ENCODE results near the gene NGLY1. TPM values are rescaled to one million over a fixed set of nuclear protein-coding genes. Genes with fewer than 3 reads are reported as not detected.

The NGLY1 gene
- total RNA-seq: 29.5 and 30.4 TPM in 2 replicates

GRCh38 chr3:25782938-25783660, at the start of gene NGLY1:
Gene NGLY1, minus strand, starts transcription at chr3:25783443. Its CDS starts 53 bp downstream, at chr3:25783390.
- peaks cover 39% of the 10 kb centered on the region for H3K79me2 ChIP-seq (ENCODE audit: insufficient read depth, low read length)
- peak within 1 kb of the TSS; percentile 70 for H3K27ac ChIP-seq (ENCODE audit: low read depth, low read length)
- no peaks in the 10 kb centered on the region for H3K36me3 ChIP-seq (ENCODE audit: insufficient read depth, low read length)
- no peaks in the 10 kb centered on the region for H3K27me3 ChIP-seq (ENCODE audit: insufficient read depth, low read length)
- no peaks in the 10 kb centered on the region for H3K9me3 ChIP-seq (ENCODE audit: low read depth, low read length)
- H3K4me1 ChIP-seq (ENCODE audit: insufficient read depth, low read length): peaks cover 14% of the 10 kb centered on the region
- no peak for TF ChIP-seq CTCF (IDR thresholded peaks at IDR 0.05; ENCODE audit: extremely low read depth, low read depth, low read length)
- peak within 1 kb of the TSS; percentile 88 for H3K4me3 ChIP-seq (ENCODE audit: insufficient read depth, low read length)
- H3K4me2 ChIP-seq (ENCODE audit: insufficient read depth, low read length): peak within 1 kb of the TSS; percentile 92
- H2AFZ ChIP-seq (ENCODE audit: low read length): peak within 1 kb of the TSS; percentile 95
- no peaks in the 10 kb centered on the region for H4K20me1 ChIP-seq (ENCODE audit: insufficient read depth, low read length)
- peak; percentile 97 for DNase-seq (ENCODE audit: insufficient read length, low spot score, missing footprints)

GRCh38 chr3:25831578-25831977, 48.3 kb upstream of the NGLY1 start:
- Histone ChIP-seq H3K4me2 (ENCODE audit: insufficient read depth, low read length) (no peak overlapping the region), H4K20me1 (ENCODE audit: insufficient read depth, low read length) (no peaks in the 10 kb centered on the region), H3K79me2 (ENCODE audit: insufficient read depth, low read length) (no peaks in the 10 kb centered on the region), H3K4me3 (ENCODE audit: insufficient read depth, low read length) (no peak overlapping the region), H3K27ac (ENCODE audit: low read depth, low read length) (no peak overlapping the region), H3K9me3 (ENCODE audit: low read depth, low read length) (no peaks in the 10 kb centered on the region), H3K36me3 (ENCODE audit: insufficient read depth, low read length) (no peaks in the 10 kb centered on the region), H3K4me1 (ENCODE audit: insufficient read depth, low read length) (no peaks in the 10 kb centered on the region), H3K27me3 (ENCODE audit: insufficient read depth, low read length) (no peaks in the 10 kb centered on the region), H2AFZ (ENCODE audit: low read length) (no peak overlapping the region)
- peak; percentile 40 for TF ChIP-seq CTCF (IDR thresholded peaks at IDR 0.05; ENCODE audit: extremely low read depth, low read depth, low read length)
- DNase-seq (ENCODE audit: insufficient read length, low spot score, missing footprints): no peak

- Histone ChIP-seq H3K4me2 (ENCODE audit: insufficient read depth, low read length) (no peak overlapping the region), H3K27ac (ENCODE audit: low read depth, low read length) (no peak overlapping the region), H3K36me3 (ENCODE audit: insufficient read depth, low read length) (no peaks in the 10 kb centered on the region), H3K27me3 (ENCODE audit: insufficient read depth, low read length) (no peaks in the 10 kb centered on the region), H3K79me2 (ENCODE audit: insufficient read depth, low read length) (no peaks in the 10 kb centered on the region), H3K4me1 (ENCODE audit: insufficient read depth, low read length) (no peaks in the 10 kb centered on the region), H2AFZ (ENCODE audit: low read length) (no peak overlapping the region), H3K9me3 (ENCODE audit: low read depth, low read length) (no peaks in the 10 kb centered on the region), H3K4me3 (ENCODE audit: insufficient read depth, low read length) (no peak overlapping the region), H4K20me1 (ENCODE audit: insufficient read depth, low read length) (no peaks in the 10 kb centered on the region)
- TF ChIP-seq CTCF (IDR thresholded peaks at IDR 0.05; ENCODE audit: extremely low read depth, low read depth, low read length): no peak
- DNase-seq (ENCODE audit: insufficient read length, low spot score, missing footprints): no peak
These were observed 47.4 kb upstream of the NGLY1 start for GRCh38 chr3:25830373-25831280.

GRCh38 chr3:25826510-25826909, 43.3 kb upstream of the NGLY1 start:
- H3K9me3 ChIP-seq (ENCODE audit: low read depth, low read length): no peaks in the 10 kb centered on the region
- no peak for TF ChIP-seq CTCF (IDR thresholded peaks at IDR 0.05; ENCODE audit: extremely low read depth, low read depth, low read length)
- no peaks in the 10 kb centered on the region for H4K20me1 ChIP-seq (ENCODE audit: insufficient read depth, low read length)
- H2AFZ ChIP-seq (ENCODE audit: low read length): no peak overlapping the region
- H3K4me2 ChIP-seq (ENCODE audit: insufficient read depth, low read length): no peak overlapping the region
- H3K36me3 ChIP-seq (ENCODE audit: insufficient read depth, low read length): no peaks in the 10 kb centered on the region
- H3K4me1 ChIP-seq (ENCODE audit: insufficient read depth, low read length): no peaks in the 10 kb centered on the region
- DNase-seq (ENCODE audit: insufficient read length, low spot score, missing footprints): no peak
- H3K27ac ChIP-seq (ENCODE audit: low read depth, low read length): no peak overlapping the region
- H3K27me3 ChIP-seq (ENCODE audit: insufficient read depth, low read length): no peaks in the 10 kb centered on the region
- H3K4me3 ChIP-seq (ENCODE audit: insufficient read depth, low read length): no peak overlapping the region
- no peaks in the 10 kb centered on the region for H3K79me2 ChIP-seq (ENCODE audit: insufficient read depth, low read length)

Data from osteoblast (primary cell).